ENCODE data around the gene SPOCK2.

GRCh38 chr10:72132854-72133253 lies 44.5 kb upstream of the SPOCK2 start:
- TF ChIP-seq POLR2AphosphoS5 (IDR thresholded peaks at IDR 0.05; ENCODE audit: low read depth, low read length) (no peak), REST (IDR thresholded peaks at IDR 0.05; ENCODE audit: insufficient read depth in 1 of 2, low read depth in 2 of 2, low read length in 1 of 2) (no peak), SIN3A (IDR thresholded peaks at IDR 0.05; ENCODE audit: borderline replicate concordance, insufficient read depth, low read depth, low read length) (no peak), TCF7L2 (IDR thresholded peaks at IDR 0.05; ENCODE audit: low read depth, low read length) (no peak)
- TF ChIP-seq, protein P1, sequence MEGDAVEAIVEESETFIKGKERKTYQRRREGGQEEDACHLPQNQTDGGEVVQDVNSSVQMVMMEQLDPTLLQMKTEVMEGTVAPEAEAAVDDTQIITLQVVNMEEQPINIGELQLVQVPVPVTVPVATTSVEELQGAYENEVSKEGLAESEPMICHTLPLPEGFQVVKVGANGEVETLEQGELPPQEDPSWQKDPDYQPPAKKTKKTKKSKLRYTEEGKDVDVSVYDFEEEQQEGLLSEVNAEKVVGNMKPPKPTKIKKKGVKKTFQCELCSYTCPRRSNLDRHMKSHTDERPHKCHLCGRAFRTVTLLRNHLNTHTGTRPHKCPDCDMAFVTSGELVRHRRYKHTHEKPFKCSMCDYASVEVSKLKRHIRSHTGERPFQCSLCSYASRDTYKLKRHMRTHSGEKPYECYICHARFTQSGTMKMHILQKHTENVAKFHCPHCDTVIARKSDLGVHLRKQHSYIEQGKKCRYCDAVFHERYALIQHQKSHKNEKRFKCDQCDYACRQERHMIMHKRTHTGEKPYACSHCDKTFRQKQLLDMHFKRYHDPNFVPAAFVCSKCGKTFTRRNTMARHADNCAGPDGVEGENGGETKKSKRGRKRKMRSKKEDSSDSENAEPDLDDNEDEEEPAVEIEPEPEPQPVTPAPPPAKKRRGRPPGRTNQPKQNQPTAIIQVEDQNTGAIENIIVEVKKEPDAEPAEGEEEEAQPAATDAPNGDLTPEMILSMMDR (IDR thresholded peaks at IDR 0.05): no peak
